Glutamatergic neuron (in vitro differentiated cells): Measurements from ENCODE around the gene UBAC2. TPM values are rescaled to one million over a fixed set of nuclear protein-coding genes. Genes with fewer than 3 reads are reported as not detected.
"Not testable (repeated sequence)": the region's sequence is repeated elsewhere in the genome, so short reads cannot be mapped to it uniquely, and the experiment has no call there.

Experiments used
- DNase-seq: peaks from one replicate; pipeline ENCODE4 v3.0.0; 2022
- H3K27ac Mint-ChIP-seq: one replicate; pipeline ENCODE4 v1.8.0; 2020; ENCODE audit warnings: mild to moderate bottlenecking, mixed read lengths, inconsistent platforms; ENCODE audit not compliant: unreplicated experiment
- H3K27me3 Mint-ChIP-seq: one replicate; pipeline ENCODE4 v1.8.0; 2020; ENCODE audit warnings: mild to moderate bottlenecking, moderate library complexity, mixed read lengths, inconsistent platforms; ENCODE audit not compliant: unreplicated experiment
- H3K36me3 Mint-ChIP-seq: one replicate; pipeline ENCODE4 v1.8.0; 2020; ENCODE audit warnings: mild to moderate bottlenecking, mixed read lengths, inconsistent platforms; ENCODE audit not compliant: unreplicated experiment
- H3K4me1 Mint-ChIP-seq: one replicate; pipeline ENCODE4 v1.8.0; 2020; ENCODE audit warnings: mild to moderate bottlenecking, low read depth, mixed read lengths, inconsistent platforms; ENCODE audit not compliant: unreplicated experiment
- H3K4me3 Mint-ChIP-seq: one replicate; pipeline ENCODE4 v1.8.0; 2020; ENCODE audit warnings: mild to moderate bottlenecking, mixed read lengths, inconsistent platforms; ENCODE audit not compliant: unreplicated experiment
- H3K9me3 Mint-ChIP-seq: one replicate; pipeline ENCODE4 v1.8.0; 2020; ENCODE audit warnings: mild to moderate bottlenecking, moderate library complexity, mixed read lengths, inconsistent platforms; ENCODE audit not compliant: unreplicated experiment
- total RNA-seq: library from RNA; stranded (reverse); fragmentation: NEBNext Ultra II Directional; extraction: Animal tissue kit (Norgen Biotek cat#: 25700); gene quantifications from one replicate; pipeline ENCODE4 v1.2.1, GENCODE V29; 2021; ENCODE audit not compliant: unreplicated experiment
- TF ChIP-seq, protein P1 (sequence below): fragments of 200-600 bp; sonication (generic); IDR thresholded peaks from one replicate; pipeline ENCODE4 v1.5.0; 2021; ENCODE audit not compliant: partially characterized antibody, unreplicated experiment

UBAC2 gene
- total RNA-seq, 1 donor from 2014 or later = 33.3 TPM

DNA sequence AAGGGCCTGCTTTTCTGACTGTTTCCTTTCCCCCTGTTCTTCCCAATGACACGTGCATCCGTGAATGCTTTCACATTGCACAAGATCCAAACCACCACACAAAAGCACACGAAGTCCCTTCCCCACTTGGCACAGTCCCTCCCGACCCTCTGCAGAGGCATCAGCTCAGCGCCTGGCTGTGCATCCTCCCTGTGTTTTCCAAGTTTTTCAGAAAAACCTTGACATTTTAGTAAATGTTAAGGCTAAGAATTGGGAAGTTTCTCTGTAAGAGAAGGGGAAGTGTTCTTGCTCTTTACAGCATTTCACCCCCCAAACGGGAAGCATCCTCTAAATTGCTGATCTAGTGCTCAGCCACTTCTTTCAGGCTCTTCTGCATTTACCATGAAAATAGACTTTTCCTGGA, 206.1 kb downstream of the UBAC2 start:
- H3K9me3 Mint-ChIP-seq = peaks cover 3% of the 10 kb centered on the region
- H3K36me3 Mint-ChIP-seq = peaks cover 5% of the 10 kb centered on the region
- TF ChIP-seq, protein P1, sequence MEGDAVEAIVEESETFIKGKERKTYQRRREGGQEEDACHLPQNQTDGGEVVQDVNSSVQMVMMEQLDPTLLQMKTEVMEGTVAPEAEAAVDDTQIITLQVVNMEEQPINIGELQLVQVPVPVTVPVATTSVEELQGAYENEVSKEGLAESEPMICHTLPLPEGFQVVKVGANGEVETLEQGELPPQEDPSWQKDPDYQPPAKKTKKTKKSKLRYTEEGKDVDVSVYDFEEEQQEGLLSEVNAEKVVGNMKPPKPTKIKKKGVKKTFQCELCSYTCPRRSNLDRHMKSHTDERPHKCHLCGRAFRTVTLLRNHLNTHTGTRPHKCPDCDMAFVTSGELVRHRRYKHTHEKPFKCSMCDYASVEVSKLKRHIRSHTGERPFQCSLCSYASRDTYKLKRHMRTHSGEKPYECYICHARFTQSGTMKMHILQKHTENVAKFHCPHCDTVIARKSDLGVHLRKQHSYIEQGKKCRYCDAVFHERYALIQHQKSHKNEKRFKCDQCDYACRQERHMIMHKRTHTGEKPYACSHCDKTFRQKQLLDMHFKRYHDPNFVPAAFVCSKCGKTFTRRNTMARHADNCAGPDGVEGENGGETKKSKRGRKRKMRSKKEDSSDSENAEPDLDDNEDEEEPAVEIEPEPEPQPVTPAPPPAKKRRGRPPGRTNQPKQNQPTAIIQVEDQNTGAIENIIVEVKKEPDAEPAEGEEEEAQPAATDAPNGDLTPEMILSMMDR = no peak
- DNase-seq = no peak
- no peaks in the 10 kb centered on the region for H3K4me1 Mint-ChIP-seq
- H3K27me3 Mint-ChIP-seq = peaks cover 2% of the 10 kb centered on the region
- no peak overlapping the region for H3K4me3 Mint-ChIP-seq
- no peak overlapping the region for H3K27ac Mint-ChIP-seq

DNA sequence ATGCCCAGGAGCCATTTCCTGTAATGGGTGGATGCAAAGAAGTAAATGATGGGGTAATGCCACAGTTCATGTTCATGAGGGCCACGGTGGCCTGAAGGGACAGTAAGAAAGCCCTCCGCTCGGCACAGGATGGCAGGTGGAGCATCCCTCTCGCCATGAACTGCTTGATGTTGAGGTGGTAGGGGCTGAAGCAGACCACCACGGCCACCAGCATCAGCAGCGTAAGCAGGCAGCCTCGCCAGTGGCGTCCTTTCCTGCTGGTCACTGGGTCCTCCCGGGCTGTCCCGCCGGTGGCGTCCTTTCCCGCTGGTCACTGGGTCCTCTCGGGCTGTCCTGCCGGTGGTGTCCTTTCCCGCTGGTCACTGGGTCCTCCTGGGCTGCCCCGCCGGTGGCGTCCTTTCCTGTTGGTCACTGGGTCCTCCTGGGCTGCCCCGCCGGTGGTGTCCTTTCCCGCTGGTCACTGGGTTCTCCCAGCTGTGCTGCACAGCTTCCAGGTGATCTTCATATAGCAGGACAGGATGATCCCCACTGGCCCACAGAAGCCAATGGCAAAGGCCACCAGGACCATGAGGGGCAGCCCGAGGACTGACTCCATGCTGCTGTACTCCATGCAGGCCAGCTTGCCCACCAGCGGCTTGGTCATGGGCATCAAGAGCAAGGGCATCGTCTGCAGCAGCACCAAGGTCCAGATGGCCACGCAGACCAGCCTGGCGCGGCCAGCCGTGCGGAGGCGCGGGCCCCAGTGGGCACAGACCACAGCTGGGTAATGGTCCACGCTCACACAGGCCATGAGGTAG, 207.4 kb downstream of the UBAC2 start:
- TF ChIP-seq, protein P1 = no peak
- peaks cover 2% of the 10 kb centered on the region for H3K27me3 Mint-ChIP-seq

DNA sequence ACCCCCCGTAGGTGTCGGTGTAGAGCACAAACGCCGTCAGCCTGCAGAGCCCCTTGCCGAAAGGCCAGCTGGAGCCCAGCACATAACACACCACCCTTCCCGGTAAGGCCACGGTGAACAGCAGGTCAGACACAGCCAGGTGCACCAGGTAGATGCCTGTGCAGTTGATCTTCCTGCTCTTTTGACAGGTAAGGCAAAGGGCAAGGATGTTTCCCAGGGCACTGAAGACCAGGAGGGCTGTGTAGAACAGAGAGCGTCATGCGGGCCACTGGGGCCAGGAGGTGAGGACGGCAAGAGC, 208.0 kb downstream of the UBAC2 start:
- H3K27me3 Mint-ChIP-seq = peaks cover 2% of the 10 kb centered on the region
- peaks cover 5% of the 10 kb centered on the region for H3K36me3 Mint-ChIP-seq
- H3K9me3 Mint-ChIP-seq = peaks cover 1% of the 10 kb centered on the region
- DNase-seq = no peak
- H3K4me3 Mint-ChIP-seq = no peak overlapping the region
- no peaks in the 10 kb centered on the region for H3K4me1 Mint-ChIP-seq
- TF ChIP-seq, protein P1 = no peak
- no peak overlapping the region for H3K27ac Mint-ChIP-seq

More for the DNA sequence above, 207.4 kb downstream of the UBAC2 start:
- Mint-ChIP-seq H3K4me1 (no peaks in the 10 kb centered on the region), H3K36me3 (peaks cover 5% of the 10 kb centered on the region), H3K9me3 (peaks cover 1% of the 10 kb centered on the region), H3K27ac (no peak overlapping the region), H3K4me3 (no peak overlapping the region)
- no peak for DNase-seq

DNA sequence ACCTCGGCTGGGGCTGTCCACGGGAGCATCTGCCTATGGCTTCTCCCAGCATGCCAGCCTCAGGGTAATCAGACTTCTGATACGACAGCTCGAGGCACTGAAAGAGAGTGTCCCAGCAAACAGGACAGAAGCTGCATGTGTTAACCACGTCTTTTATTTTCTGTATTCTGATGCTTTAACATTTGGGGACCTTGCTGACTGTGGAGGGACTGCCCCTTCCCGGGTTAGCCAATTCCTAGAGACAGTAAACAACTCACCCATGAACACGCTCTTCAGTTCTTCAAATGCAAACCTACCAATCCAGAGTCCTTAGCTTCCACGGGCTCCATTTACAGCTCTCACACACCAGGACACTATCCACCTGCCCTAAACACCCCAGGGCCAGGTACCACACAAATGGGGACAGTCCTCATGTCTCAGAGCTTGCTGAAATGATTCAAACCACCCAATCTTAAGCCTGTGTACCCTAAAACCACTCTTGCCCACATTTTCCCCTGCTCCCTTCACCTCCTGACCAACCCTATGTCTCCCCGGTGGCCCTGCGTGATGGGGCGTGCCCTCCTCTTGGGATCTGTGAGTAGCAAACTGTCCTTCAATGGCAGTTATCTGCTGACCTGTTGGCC, 208.9 kb downstream of the UBAC2 start:
- H3K36me3 Mint-ChIP-seq, H3K9me3 Mint-ChIP-seq, H3K4me3 Mint-ChIP-seq, H3K4me1 Mint-ChIP-seq, DNase-seq, H3K27me3 Mint-ChIP-seq, H3K27ac Mint-ChIP-seq: not testable (repeated sequence)

DNA sequence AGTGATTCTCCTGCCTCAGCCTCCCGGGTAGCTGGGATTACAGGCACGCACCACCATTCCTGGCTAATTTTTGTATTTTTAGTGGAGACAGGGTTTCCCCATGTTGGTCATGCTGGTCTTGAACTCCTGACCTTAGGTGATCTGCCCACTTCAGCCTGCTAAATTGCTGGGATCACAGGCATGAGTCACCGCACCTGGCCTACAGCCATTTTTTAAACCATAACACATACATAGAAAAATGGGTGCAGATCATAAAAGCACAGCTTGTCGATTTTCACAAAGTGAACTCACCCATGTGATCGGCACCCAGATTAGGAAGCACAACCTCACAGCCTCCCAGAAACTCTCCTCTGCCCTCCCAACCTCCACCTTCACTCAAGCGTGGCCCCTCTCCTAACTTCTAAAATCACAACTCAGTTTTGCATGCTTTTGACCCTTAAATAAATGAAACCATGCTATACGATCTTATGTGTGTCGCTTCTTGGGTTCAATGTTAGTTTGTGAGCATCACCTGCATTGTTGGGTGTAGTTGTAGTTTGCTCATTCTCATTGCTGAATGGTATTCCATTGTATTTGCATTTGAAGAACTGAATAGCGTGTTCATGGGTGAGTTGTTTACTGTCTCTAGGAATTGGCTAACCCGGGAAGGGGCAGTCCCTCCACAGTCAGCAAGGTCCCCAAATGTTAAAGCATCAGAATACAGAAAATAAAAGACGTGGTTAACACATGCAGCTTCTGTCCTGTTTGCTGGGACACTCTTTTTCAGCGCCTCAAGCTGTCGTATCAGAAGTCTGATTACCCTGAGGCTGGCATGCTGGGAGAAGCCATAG, 210.2 kb downstream of the UBAC2 start:
- not testable (repeated sequence) for H3K36me3 Mint-ChIP-seq, H3K27ac Mint-ChIP-seq, H3K4me1 Mint-ChIP-seq, H3K4me3 Mint-ChIP-seq, DNase-seq, H3K27me3 Mint-ChIP-seq, H3K9me3 Mint-ChIP-seq
